Mucosa of rectum (tissue), 2 donors: Measurements from ENCODE around the gene NOSIP.

Experiments
- H3K27ac ChIP-seq, 2 donors: one replicate each; pipeline ENCODE4 v1.7.0; 2013; ENCODE audit warnings: inconsistent platforms in 2 of 2, low read depth in 2 of 2, low read length in 2 of 2
- H3K27me3 ChIP-seq, 2 donors: one replicate each; pipeline ENCODE4 v1.7.0; 2013; ENCODE audit warnings: low read length in 2 of 2; ENCODE audit not compliant: control insufficient read depth in 2 of 2, insufficient read depth in 2 of 2
- H3K36me3 ChIP-seq, 2 donors: one replicate each; pipeline ENCODE4 v1.7.0; 2013; ENCODE audit warnings: low read length in 2 of 2; ENCODE audit not compliant: control insufficient read depth in 2 of 2, insufficient read depth in 2 of 2
- H3K4me1 ChIP-seq, 2 donors: one replicate each; pipeline ENCODE4 v1.7.0; 2013; ENCODE audit warnings: low read length in 2 of 2, mild to moderate bottlenecking in 1 of 2; ENCODE audit not compliant: control insufficient read depth in 2 of 2, insufficient read depth in 2 of 2
- H3K4me3 ChIP-seq, 2 donors: one replicate each; pipeline ENCODE4 v1.7.0; 2013; ENCODE audit warnings: low read length in 2 of 2
- H3K9ac ChIP-seq, 2 donors: one replicate each; pipeline ENCODE4 v1.7.0; 2013; ENCODE audit warnings: low read length in 2 of 2, low read depth in 1 of 2, mild to moderate bottlenecking in 1 of 2
- H3K9me3 ChIP-seq, 2 donors: one replicate each; pipeline ENCODE4 v1.7.0; 2013; ENCODE audit warnings: low read length in 2 of 2; ENCODE audit not compliant: control insufficient read depth in 2 of 2
- donor health status: healthy.
- donor health status: Normal muscosa, but diverticular disease.

Gene NOSIP

GRCh38 chr19:49539192-49539952 is 41.0 kb downstream of the NOSIP start:
- Histone ChIP-seq H3K9ac (no peak overlapping the region), H3K9me3 (no peaks in the 10 kb centered on the region), H3K36me3 (peaks cover 40 to 43% of the 10 kb centered on the region in 2 donors), H3K27ac (no peak overlapping the region), H3K4me3 (no peak overlapping the region), H3K27me3 (no peaks in the 10 kb centered on the region), H3K4me1 (no peaks in the 10 kb centered on the region)

- peaks cover 37 to 45% of the 10 kb centered on the region in 2 donors for H3K36me3 ChIP-seq
- H3K9me3 ChIP-seq, result no peaks in the 10 kb centered on the region
- H3K9ac ChIP-seq, result no peak overlapping the region
- H3K4me3 ChIP-seq, result no peak overlapping the region
- H3K27me3 ChIP-seq, result no peaks in the 10 kb centered on the region
- no peak overlapping the region for H3K27ac ChIP-seq
- peaks cover 0 to 2% of the 10 kb centered on the region in 2 donors for H3K4me1 ChIP-seq
These were observed 41.7 kb downstream of the NOSIP start for GRCh38 chr19:49538643-49539042.

GRCh38 chr19:49536921-49537462 is 43.4 kb downstream of the NOSIP start:
- Histone ChIP-seq H3K9me3 (no peaks in the 10 kb centered on the region), H3K36me3 (peaks cover 32 to 38% of the 10 kb centered on the region in 2 donors), H3K4me3 (no peak overlapping the region), H3K4me1 (peaks cover 0 to 6% of the 10 kb centered on the region in 2 donors), H3K27me3 (no peaks in the 10 kb centered on the region), H3K27ac (no peak overlapping the region), H3K9ac (no peak overlapping the region)

GRCh38 chr19:49534632-49535385 is 45.5 kb downstream of the NOSIP start:
- peaks cover 37 to 38% of the 10 kb centered on the region in 2 donors for H3K36me3 ChIP-seq
- H3K9ac ChIP-seq, result no peak overlapping the region
- peaks cover 0 to 6% of the 10 kb centered on the region in 2 donors for H3K4me1 ChIP-seq
- H3K9me3 ChIP-seq, result no peaks in the 10 kb centered on the region
- peak overlapping the region in 1 of 2 donors; percentile 41 for H3K4me3 ChIP-seq
- no peaks in the 10 kb centered on the region for H3K27me3 ChIP-seq
- no peak overlapping the region for H3K27ac ChIP-seq

GRCh38 chr19:49533551-49534488 is 46.5 kb downstream of the NOSIP start:
- Histone ChIP-seq H3K9me3 (no peaks in the 10 kb centered on the region), H3K27ac (no peak overlapping the region), H3K4me3 (peak overlapping the region; percentile 47 to 56), H3K9ac (no peak overlapping the region), H3K36me3 (peaks cover 34 to 39% of the 10 kb centered on the region in 2 donors), H3K4me1 (peaks cover 0 to 6% of the 10 kb centered on the region in 2 donors), H3K27me3 (no peaks in the 10 kb centered on the region)

- no peak overlapping the region for H3K4me3 ChIP-seq
- H3K4me1 ChIP-seq, result peaks cover 4 to 13% of the 10 kb centered on the region in 2 donors
- no peak overlapping the region for H3K27ac ChIP-seq
- H3K36me3 ChIP-seq, result peaks cover 28 to 34% of the 10 kb centered on the region in 2 donors
- H3K9me3 ChIP-seq, result no peaks in the 10 kb centered on the region
- H3K27me3 ChIP-seq, result no peaks in the 10 kb centered on the region
- no peak overlapping the region for H3K9ac ChIP-seq
These were observed 49.6 kb downstream of the NOSIP start for GRCh38 chr19:49530708-49531107.

GRCh38 chr19:49528211-49528771 is 52.1 kb downstream of the NOSIP start:
- no peaks in the 10 kb centered on the region for H3K27me3 ChIP-seq
- H3K36me3 ChIP-seq, result peaks cover 32 to 40% of the 10 kb centered on the region in 2 donors
- H3K27ac ChIP-seq, result peak overlapping the region in 1 of 2 donors; percentile 32
- peak overlapping the region; percentile 62 to 64 for H3K4me3 ChIP-seq
- peak overlapping the region in 1 of 2 donors; percentile 7 for H3K9ac ChIP-seq
- no peaks in the 10 kb centered on the region for H3K9me3 ChIP-seq
- H3K4me1 ChIP-seq, result peaks cover 4 to 10% of the 10 kb centered on the region in 2 donors

GRCh38 chr19:49524812-49525455 is 55.4 kb downstream of the NOSIP start:
- H3K36me3 ChIP-seq, result peaks cover 32 to 36% of the 10 kb centered on the region in 2 donors

More at GRCh38 chr19:49524812-49525455, 55.4 kb downstream of the NOSIP start:
- H3K27me3 ChIP-seq, result no peaks in the 10 kb centered on the region
- peaks cover 4 to 8% of the 10 kb centered on the region in 2 donors for H3K4me1 ChIP-seq
- H3K9ac ChIP-seq, result no peak overlapping the region
- H3K9me3 ChIP-seq, result no peaks in the 10 kb centered on the region
- H3K27ac ChIP-seq, result no peak overlapping the region
- H3K4me3 ChIP-seq, result no peak overlapping the region
